HG02870 (cell line): ENCODE results near the gene GPR26.

Experiments used
- ATAC-seq: cut with Tn5 transposase; IDR thresholded peaks from one replicate; pipeline ENCODE4 v1.9.1; 2021; ENCODE audit warnings: mild to moderate bottlenecking, moderate library complexity; ENCODE audit not compliant: unreplicated experiment

GPR26 gene

GRCh38 chr10:123666318-123667236, at the start of gene GPR26:
Gene GPR26 (plus strand): TSS chr10:123666355. CDS start chr10:123666408, 53 bp downstream.
- no peak for ATAC-seq

- no peak for ATAC-seq
Measured at GRCh38 chr10:123618224-123618623, 47.9 kb upstream of the GPR26 start.

GRCh38 chr10:123619067-123619855, 46.9 kb upstream of the GPR26 start:
- no peak for ATAC-seq

- no peak for ATAC-seq
Measured at GRCh38 chr10:123620621-123621020, 45.5 kb upstream of the GPR26 start.

- no peak for ATAC-seq
Measured at GRCh38 chr10:123621492-123621891, 44.7 kb upstream of the GPR26 start.

- ATAC-seq = no peak
Measured at GRCh38 chr10:123621916-123622315, 44.2 kb upstream of the GPR26 start.

GRCh38 chr10:123622381-123622780, 43.8 kb upstream of the GPR26 start:
- ATAC-seq = no peak

GRCh38 chr10:123624086-123624485, 42.1 kb upstream of the GPR26 start:
- ATAC-seq = no peak

- no peak for ATAC-seq
Measured at GRCh38 chr10:123633106-123633505, 33.0 kb upstream of the GPR26 start.

GRCh38 chr10:123633636-123634035, 32.5 kb upstream of the GPR26 start:
- ATAC-seq = no peak

GRCh38 chr10:123634221-123634620, 31.9 kb upstream of the GPR26 start:
- no peak for ATAC-seq

GRCh38 chr10:123635131-123635530, 31.0 kb upstream of the GPR26 start:
- ATAC-seq = no peak

GRCh38 chr10:123635745-123636144, 30.4 kb upstream of the GPR26 start:
- ATAC-seq = no peak

GRCh38 chr10:123636598-123637325, 29.4 kb upstream of the GPR26 start:
- ATAC-seq = no peak

- no peak for ATAC-seq
Measured at GRCh38 chr10:123637326-123637880, 28.8 kb upstream of the GPR26 start.

GRCh38 chr10:123639131-123639530, 27.0 kb upstream of the GPR26 start:
- no peak for ATAC-seq

- no peak for ATAC-seq
Measured at GRCh38 chr10:123640016-123640535, 26.1 kb upstream of the GPR26 start.

GRCh38 chr10:123642293-123642692, 23.9 kb upstream of the GPR26 start:
- ATAC-seq = no peak

- no peak for ATAC-seq
Measured at GRCh38 chr10:123642697-123643096, 23.5 kb upstream of the GPR26 start.

GRCh38 chr10:123643315-123643714, 22.8 kb upstream of the GPR26 start:
- ATAC-seq = no peak

- ATAC-seq = no peak
Measured at GRCh38 chr10:123645016-123645415, 21.1 kb upstream of the GPR26 start.
